C4-2B (cell line): Measurements from ENCODE around the gene LCNL1.

Experiments
- CTCF ChIP-seq: fragments of 450-650 bp; conservative IDR thresholded peaks from 2 replicates; pipeline ENCODE4 v1.5.1; 2017; ENCODE audit warnings: mild to moderate bottlenecking
- ZFX ChIP-seq: fragments of 450-650 bp; IDR thresholded peaks from 2 replicates; pipeline ENCODE4 v1.6.1; 2017

- TF ChIP-seq CTCF (peak; percentile 100), ZFX (peak; percentile 63; the same call in 1 of the 2 replicates)
These were observed 38.1 kb upstream of the LCNL1 start, which contains the start of the genes C8G and FBXW5 for GRCh38 chr9:136944519-136945332.
